Measurements from ENCODE around the gene ZNF276.

Gene ZNF276

GRCh38 chr16:89712274-89712781, 9.0 kb upstream of the ZNF276 start:
- DNase-seq: no peak

GRCh38 chr16:89716493-89716892, 4.8 kb upstream of the ZNF276 start:
- no peak for DNase-seq

- DNase-seq: no peak
These were observed 4.2 kb upstream of the ZNF276 start for GRCh38 chr16:89716916-89717687.

GRCh38 chr16:89717688-89718505, 3.4 kb upstream of the ZNF276 start:
- DNase-seq: no peak

DNA sequence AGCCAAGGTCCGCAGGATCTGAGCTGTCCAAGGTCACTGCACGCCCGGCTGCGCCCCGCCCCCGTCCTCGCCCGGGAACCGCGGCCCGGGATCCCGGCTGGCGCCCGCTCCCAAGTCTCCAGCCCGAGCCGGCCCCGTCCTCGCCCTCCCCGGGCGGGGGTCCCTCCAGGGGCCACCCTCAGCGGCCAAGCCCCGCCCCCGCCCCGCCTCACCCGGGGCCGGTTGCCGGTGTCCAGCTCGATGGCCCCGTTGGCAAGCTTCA, 855 bp upstream of the ZNF276 start:
- DNase-seq: peak; percentile 10

DNA sequence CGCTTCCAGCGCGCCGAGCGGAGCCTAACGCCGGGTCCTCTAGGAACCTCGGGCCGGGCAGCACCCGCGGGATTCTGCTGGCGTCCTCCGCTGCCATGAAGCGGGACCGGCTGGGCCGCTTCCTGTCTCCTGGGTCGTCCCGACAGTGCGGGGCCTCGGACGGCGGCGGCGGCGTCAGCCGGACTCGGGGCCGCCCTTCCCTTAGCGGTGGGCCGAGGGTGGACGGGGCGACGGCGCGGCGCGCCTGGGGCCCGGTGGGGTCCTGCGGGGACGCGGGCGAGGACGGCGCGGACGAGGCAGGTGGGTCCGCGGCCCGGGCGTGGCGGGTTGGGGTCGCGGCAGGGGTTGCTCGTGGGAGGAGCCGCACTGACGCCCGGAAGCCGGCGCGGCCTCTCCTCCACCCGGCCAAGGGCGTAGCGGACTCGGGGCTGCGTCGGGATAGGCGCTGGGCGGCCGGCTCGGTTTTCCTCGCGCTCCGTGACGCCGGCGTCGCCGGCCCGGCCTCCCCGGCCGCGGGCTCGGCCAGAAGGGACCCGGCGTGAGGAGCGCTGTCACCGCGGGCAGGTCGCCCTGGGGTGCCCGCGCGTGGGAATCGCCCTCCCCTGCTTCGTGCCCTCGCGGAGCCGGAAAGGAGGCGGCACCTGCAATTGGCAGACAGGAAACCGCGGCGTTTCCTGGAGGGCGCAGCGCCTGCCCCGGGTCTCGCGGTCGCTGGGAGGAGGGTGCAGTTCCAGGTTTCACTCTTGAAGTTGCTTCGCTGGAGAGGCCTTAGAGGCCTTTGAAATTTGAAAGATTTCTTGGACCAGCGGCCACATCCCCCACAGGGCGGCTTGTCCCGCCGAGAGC, 432 bp downstream of the ZNF276 start:
- DNase-seq: peak; percentile 72

- peak; percentile 71 for DNase-seq
These were observed 1.3 kb downstream of the ZNF276 start for GRCh38 chr16:89722392-89723278.

DNA sequence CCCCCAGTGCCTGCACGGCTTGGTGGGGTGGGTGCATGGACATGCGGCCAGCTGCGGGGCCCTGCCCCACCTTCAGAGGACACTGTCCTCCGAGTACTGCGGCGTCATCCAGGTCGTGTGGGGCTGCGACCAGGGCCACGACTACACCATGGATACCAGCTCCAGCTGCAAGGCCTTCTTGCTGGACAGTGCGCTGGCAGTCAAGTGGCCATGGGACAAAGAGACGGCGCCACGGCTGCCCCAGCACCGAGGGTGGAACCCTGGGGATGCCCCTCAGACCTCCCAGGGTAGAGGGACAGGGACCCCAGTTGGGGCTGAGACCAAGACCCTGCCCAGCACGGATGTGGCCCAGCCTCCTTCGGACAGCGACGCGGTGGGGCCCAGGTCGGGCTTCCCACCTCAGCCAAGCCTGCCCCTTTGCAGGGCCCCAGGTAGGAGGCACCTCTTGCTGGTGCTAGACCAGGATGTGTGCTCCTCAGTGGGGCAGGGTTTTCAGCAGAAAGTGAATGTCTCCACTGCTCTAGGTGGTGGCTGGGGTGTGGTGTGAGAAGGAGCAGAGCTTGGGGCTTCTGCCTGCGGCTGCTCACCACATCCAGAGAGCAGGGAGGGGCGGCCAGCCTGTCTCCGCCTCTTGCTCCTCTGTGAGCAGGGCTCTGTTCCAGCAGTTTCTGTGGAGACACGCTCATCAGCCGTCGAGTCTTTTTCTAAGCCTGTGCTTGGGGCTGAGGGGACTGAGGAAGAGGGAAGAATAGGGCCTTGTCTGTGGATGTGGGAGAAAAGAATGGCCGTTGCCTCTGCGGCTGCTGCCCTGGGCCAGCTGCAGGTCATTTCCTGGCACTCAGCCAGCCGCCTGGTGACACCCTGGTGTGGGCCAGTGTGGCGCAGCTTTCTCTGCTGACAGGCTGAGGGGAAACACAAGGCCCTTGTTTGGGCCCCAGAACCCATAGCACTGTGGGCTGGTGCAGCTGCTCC, 2.2 kb downstream of the ZNF276 start:
- no peak for DNase-seq

- DNase-seq: no peak
These were observed 6.2 kb downstream of the ZNF276 start for GRCh38 chr16:89727406-89728120.

DNA sequence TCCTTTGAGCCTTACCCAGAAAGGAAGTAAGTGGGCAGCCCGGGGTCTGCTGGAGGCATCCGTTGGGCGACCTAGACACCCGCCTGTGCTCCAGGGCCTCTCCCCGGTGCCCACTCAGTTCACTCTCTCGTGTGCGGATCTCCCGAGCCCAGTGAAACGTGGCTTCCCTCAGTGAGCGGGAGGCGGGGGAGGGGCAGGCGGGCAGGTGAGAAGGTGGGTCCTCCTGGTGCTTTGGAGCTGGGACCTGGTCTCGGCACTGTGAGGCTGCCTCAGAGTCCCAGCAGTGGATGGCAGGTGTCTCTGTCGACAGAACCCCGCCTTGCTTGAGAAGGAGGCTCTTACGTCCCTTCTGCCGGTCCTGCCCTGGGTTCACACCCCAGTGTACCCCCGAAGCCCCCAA, 8.0 kb downstream of the ZNF276 start:
- DNase-seq: no peak

DNA sequence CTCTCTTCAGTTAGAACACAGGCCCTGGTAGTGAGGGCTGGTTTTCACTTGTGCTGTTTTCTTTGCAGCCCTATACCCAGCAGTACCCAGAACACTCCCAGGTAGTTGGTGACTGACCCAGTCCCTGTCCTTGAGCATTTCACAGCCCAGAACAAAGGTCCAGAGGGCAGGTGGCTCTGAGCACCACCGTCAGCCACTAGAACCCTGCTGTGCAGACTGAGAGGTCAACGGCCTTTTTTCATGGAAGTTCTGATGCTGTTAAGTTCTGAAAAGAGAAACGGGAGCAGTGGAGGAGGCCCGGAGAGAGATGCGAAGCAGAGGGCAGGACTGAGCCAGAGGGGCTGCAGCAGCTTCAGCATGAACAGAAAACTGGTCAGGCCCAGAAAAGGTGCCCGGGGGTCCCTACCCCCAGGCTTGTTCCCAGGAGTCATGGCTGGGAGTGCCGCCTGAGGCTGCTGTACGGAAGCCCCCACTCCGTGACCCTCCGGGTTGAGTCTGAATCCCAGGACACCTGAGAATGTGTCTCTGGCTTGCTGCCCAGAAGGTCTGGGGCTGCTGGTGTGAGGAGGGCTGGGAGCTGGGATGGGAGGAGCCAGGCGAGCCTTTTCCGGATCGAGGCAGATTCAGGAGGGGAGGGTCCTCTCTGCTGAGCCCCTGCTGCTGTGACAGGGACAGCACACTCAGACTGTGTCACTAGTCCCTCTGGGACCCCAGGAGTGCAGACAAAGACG, 8.7 kb downstream of the ZNF276 start:
- DNase-seq: no peak

GRCh38 chr16:89730610-89731234, 9.4 kb downstream of the ZNF276 start:
- DNase-seq: no peak

DNA sequence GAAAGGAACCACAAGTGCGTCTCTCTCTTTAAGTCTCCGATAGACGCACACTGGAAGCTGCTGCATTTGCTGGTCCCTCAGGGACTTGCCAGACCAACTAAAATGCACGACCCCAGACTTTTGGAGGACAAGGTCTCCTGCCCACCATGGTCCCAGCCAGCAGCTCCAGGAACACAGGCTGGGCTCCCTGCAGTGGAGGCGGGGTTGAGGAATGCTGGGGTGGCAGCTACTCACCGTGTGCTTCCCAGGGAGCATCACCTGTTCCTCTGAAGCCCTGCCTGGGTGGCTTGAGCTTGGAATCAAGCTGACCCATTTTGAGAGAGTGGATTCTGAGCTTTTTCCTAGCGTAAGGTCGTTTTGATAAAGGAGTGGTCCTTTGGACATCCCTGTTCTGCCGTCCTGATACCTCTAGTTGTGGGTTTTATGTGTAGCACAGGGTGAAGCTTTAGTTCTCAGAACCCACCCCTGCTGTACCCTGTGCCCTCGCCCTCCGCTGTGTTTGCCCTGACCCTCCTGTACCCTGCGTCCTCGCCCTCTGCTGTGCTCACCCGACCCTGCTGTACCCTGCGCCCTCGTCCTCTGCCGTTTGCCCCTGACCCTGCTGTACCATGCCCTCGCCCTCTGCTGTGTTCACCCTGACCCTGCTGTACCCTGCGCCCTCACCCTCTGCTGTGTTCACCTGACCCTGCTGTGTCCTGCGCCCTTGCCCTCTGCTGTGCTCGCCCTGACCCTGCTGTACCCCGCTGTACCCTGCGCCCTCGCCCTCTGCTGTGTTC, 11.0 kb downstream of the ZNF276 start:
- DNase-seq: no peak

GRCh38 chr16:89732918-89733242, 11.5 kb downstream of the ZNF276 start:
- no peak for DNase-seq

DNA sequence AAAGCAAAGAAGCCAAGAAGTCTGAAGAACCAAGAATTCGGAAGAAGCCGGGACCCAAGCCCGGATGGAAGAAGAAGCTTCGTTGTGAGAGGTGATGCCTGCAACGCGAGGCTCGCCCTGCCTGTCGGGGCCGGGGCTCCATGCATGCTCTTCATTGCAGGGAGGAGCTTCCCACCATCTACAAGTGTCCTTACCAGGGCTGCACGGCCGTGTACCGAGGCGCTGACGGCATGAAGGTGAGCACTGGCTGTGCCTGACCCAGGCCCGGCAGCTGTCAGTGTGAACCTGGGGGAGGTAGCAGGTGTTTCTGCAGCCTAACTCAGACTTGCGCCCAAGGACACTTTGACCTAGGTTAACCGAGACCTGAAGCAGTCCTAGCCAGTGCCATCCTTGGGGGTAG, 12.0 kb downstream of the ZNF276 start:
- no peak for DNase-seq

GRCh38 chr16:89733792-89734191, 12.5 kb downstream of the ZNF276 start:
- no peak for DNase-seq

GRCh38 chr16:89736554-89736953, 15.2 kb downstream of the ZNF276 start:
- no peak for DNase-seq

DNA sequence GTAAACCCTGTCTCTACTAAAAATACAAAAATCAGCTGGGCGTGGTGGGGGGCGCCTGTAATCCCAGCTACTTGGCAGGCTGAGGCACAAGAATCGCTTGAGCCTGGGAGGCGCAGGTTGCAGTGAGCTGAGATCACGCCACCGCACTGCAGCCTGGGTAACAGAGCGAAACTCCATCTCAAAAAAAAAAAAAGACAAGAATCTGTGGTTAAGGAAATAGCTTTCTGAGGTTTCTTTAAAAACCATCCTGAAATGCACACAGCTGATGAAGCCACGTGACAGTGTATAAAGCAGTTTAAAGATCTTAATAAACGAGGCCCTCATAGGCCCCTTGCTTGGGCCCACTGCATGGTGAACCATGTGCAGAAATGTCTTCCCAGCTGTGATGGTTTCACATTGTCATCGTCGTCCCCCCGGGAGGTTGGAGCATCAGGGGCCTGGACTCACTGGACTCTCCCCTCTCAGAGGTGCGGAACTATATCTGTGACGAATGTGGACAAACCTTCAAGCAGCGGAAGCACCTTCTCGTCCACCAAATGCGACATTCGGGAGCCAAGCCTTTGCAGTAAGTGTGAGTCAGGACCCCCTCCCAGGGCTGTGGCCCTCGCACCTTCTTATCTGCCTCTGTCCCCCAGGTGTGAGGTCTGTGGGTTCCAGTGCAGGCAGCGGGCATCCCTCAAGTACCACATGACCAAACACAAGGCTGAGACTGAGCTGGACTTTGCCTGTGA, 16.2 kb downstream of the ZNF276 start:
- DNase-seq: no peak

All from inflammatory macrophage treated with lipopolysaccharide for 4 hours (primary cell).